ENCODE data around the gene MTAP. TPM values are rescaled to one million over a fixed set of nuclear protein-coding genes. Genes with fewer than 3 reads are reported as not detected.

Gene MTAP
- total RNA-seq, 1 experiment from 2014 or later: 326 TPM

DNA sequence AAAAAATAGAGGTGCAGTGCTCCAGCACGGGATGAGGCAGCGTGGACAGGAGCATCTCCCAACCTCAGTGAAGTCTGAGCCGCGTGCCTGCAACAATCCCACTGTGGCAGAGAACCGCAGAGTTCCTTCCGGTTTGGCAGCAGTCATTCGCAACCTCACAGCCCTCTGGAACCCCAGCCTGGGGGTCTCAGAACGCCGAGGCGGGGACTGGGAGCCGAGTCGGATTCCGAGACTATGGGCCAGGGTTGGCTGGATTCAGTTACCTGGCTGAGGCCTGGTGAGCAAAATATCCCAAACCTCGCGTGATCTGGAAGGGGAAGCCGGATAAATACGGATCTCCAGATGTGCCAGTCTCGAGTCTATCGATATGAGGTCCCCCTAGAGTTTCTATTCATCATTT, 164.7 kb downstream of the MTAP start:
- ATAC-seq: no peak
- TF ChIP-seq EZH2phosphoT487 (IDR thresholded peaks at IDR 0.05; ENCODE audit: borderline replicate concordance): no peak
- TF ChIP-seq RAD21 (IDR thresholded peaks at IDR 0.05; ENCODE audit: low read depth): no peak
- TF ChIP-seq CEBPB (IDR thresholded peaks at IDR 0.05; ENCODE audit: low read depth): no peak
- no peak for TF ChIP-seq EGR1 (IDR thresholded peaks at IDR 0.05; ENCODE audit: low read depth)
- H2AFZ ChIP-seq (ENCODE audit: low read depth, low read length, poor library complexity, severe bottlenecking): no peak overlapping the region
- no peaks in the 10 kb centered on the region for H3K4me1 ChIP-seq (ENCODE audit: control insufficient read depth in 1 of 2, insufficient read depth in 2 of 2, low read length in 2 of 2)
- peaks cover 13% of the 10 kb centered on the region for H3K79me2 ChIP-seq (ENCODE audit: insufficient read depth, low read length)
- ChIA-PET CTCF (no interaction called here), RAD21 (ENCODE audit: low non-redundant PET in 1 of 2, low total read pairs in 2 of 2, uncharacterized antibody in 2 of 2, unreplicated experiment in 2 of 2) (no interaction called here), POLR2A (no interaction called here)
- no peak overlapping the region for H3K4me3 ChIP-seq (replicated peaks in 1 of 2; ENCODE audit: low read depth in 1 of 2, low read length in 2 of 2)
- no peak overlapping the region for H3K27ac ChIP-seq (ENCODE audit: low read depth, low read length)
- BruUV-seq (replicated peaks): no TSS peak
- H4K20me1 ChIP-seq (ENCODE audit: insufficient read depth): no peaks in the 10 kb centered on the region
- no peaks in the 10 kb centered on the region for H3K27me3 ChIP-seq (ENCODE audit: insufficient read depth, low read length)
- H3K9me3 ChIP-seq (ENCODE audit: control insufficient read depth in 1 of 2, insufficient read depth in 1 of 2, low read depth in 1 of 2, low read length in 2 of 2): no peaks in the 10 kb centered on the region
- H3K36me3 ChIP-seq (ENCODE audit: control insufficient read depth in 1 of 2, insufficient read depth in 2 of 2, low read length in 2 of 2): peaks cover 0 to 17% of the 10 kb centered on the region in 2 experiments; a peak in 1 of 4 replicates
- H3K9ac ChIP-seq (ENCODE audit: low read length): no peak overlapping the region
- intact Hi-C loops (cut with micrococcal nuclease): no loop called here
- no peak overlapping the region for H3K4me2 ChIP-seq (ENCODE audit: low read length)
- H3K9me2 ChIP-seq (ENCODE audit: insufficient read depth): no peaks in the 10 kb centered on the region
- DNase-seq (ENCODE audit: low read depth, low spot score): no peak

DNA sequence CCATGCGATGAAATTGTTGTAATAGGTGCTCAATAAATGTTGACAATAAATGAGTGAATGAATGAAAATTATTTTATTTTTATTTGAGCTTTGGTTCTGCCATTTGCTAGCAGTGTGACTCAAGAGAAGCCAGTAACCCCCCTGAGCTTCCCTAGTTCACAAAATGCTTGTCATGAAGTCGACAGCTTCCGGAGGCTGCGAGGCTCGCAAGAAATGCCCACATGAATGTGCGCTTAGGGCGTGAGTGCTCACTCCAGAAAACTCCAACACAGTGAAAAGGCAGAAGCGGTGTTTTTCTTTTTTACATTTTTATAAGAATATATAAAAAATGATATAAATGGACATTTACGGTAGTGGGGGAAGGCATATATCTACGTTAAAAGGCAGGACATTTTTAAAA, 165.3 kb downstream of the MTAP start:
- no peak for ATAC-seq
- no peak for DNase-seq (ENCODE audit: low read depth, low spot score)
- Histone ChIP-seq H4K20me1 (ENCODE audit: insufficient read depth) (no peaks in the 10 kb centered on the region), H3K27me3 (ENCODE audit: insufficient read depth, low read length) (no peaks in the 10 kb centered on the region), H3K4me1 (ENCODE audit: control insufficient read depth in 1 of 2, insufficient read depth in 2 of 2, low read length in 2 of 2) (no peaks in the 10 kb centered on the region), H3K9me3 (ENCODE audit: control insufficient read depth in 1 of 2, insufficient read depth in 1 of 2, low read depth in 1 of 2, low read length in 2 of 2) (no peaks in the 10 kb centered on the region), H3K27ac (ENCODE audit: low read depth, low read length) (no peak overlapping the region), H3K36me3 (ENCODE audit: control insufficient read depth in 1 of 2, insufficient read depth in 2 of 2, low read length in 2 of 2) (peaks cover 0 to 17% of the 10 kb centered on the region in 2 experiments; a peak in 1 of 4 replicates), H3K4me2 (ENCODE audit: low read length) (no peak overlapping the region), H3K9me2 (ENCODE audit: insufficient read depth) (no peaks in the 10 kb centered on the region), H3K79me2 (ENCODE audit: insufficient read depth, low read length) (peaks cover 18% of the 10 kb centered on the region), H3K9ac (ENCODE audit: low read length) (no peak overlapping the region), H2AFZ (ENCODE audit: low read depth, low read length, poor library complexity, severe bottlenecking) (no peak overlapping the region), H3K4me3 (replicated peaks in 1 of 2; ENCODE audit: low read depth in 1 of 2, low read length in 2 of 2) (no peak overlapping the region)
- POLR2A ChIA-PET: no interaction called here
- CTCF ChIA-PET: no interaction called here
- TF ChIP-seq EZH2phosphoT487 (IDR thresholded peaks at IDR 0.05; ENCODE audit: borderline replicate concordance): no peak
- TF ChIP-seq ZFX (IDR thresholded peaks at IDR 0.05): no peak
- TF ChIP-seq SP1 (IDR thresholded peaks at IDR 0.05; ENCODE audit: low read depth): no peak
- TF ChIP-seq SRF (IDR thresholded peaks at IDR 0.05; ENCODE audit: low read depth): no peak
- no peak for TF ChIP-seq JUND (IDR thresholded peaks at IDR 0.05)
- TF ChIP-seq FOSL1 (IDR thresholded peaks at IDR 0.05; ENCODE audit: low read depth): no peak
- TF ChIP-seq, protein P1, sequence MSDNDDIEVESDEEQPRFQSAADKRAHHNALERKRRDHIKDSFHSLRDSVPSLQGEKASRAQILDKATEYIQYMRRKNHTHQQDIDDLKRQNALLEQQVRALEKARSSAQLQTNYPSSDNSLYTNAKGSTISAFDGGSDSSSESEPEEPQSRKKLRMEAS (IDR thresholded peaks at IDR 0.05): no peak
- no peak for TF ChIP-seq CEBPB (IDR thresholded peaks at IDR 0.05; ENCODE audit: low read depth)
- TF ChIP-seq, protein P2, sequence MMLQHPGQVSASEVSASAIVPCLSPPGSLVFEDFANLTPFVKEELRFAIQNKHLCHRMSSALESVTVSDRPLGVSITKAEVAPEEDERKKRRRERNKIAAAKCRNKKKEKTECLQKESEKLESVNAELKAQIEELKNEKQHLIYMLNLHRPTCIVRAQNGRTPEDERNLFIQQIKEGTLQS (IDR thresholded peaks at IDR 0.05): no peak
- no peak for TF ChIP-seq ELF1 (IDR thresholded peaks at IDR 0.05; ENCODE audit: borderline replicate concordance, low read depth)
- TF ChIP-seq, protein P3, sequence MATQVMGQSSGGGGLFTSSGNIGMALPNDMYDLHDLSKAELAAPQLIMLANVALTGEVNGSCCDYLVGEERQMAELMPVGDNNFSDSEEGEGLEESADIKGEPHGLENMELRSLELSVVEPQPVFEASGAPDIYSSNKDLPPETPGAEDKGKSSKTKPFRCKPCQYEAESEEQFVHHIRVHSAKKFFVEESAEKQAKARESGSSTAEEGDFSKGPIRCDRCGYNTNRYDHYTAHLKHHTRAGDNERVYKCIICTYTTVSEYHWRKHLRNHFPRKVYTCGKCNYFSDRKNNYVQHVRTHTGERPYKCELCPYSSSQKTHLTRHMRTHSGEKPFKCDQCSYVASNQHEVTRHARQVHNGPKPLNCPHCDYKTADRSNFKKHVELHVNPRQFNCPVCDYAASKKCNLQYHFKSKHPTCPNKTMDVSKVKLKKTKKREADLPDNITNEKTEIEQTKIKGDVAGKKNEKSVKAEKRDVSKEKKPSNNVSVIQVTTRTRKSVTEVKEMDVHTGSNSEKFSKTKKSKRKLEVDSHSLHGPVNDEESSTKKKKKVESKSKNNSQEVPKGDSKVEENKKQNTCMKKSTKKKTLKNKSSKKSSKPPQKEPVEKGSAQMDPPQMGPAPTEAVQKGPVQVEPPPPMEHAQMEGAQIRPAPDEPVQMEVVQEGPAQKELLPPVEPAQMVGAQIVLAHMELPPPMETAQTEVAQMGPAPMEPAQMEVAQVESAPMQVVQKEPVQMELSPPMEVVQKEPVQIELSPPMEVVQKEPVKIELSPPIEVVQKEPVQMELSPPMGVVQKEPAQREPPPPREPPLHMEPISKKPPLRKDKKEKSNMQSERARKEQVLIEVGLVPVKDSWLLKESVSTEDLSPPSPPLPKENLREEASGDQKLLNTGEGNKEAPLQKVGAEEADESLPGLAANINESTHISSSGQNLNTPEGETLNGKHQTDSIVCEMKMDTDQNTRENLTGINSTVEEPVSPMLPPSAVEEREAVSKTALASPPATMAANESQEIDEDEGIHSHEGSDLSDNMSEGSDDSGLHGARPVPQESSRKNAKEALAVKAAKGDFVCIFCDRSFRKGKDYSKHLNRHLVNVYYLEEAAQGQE (IDR thresholded peaks at IDR 0.05; ENCODE audit: low read depth): no peak
- TF ChIP-seq CBX3 (IDR thresholded peaks at IDR 0.05; ENCODE audit: low read depth): no peak
- TF ChIP-seq TCF7L2 (IDR thresholded peaks at IDR 0.05; ENCODE audit: borderline replicate concordance, extremely low read depth, insufficient read depth, insufficient read length): no peak
- RAD21 ChIA-PET (ENCODE audit: low non-redundant PET in 1 of 2, low total read pairs in 2 of 2, uncharacterized antibody in 2 of 2, unreplicated experiment in 2 of 2): no interaction called here
- intact Hi-C loops (cut with micrococcal nuclease): no loop called here
- BruUV-seq (replicated peaks): no TSS peak

All from HCT116 (cell line).